GM10266 (cell line): ENCODE results near the gene ACSL6.

ENCODE experiments used
- DNase-seq: peaks from one replicate; pipeline ENCODE4 v3.0.0; 2012; ENCODE audit errors: extremely low spot score
- TF ChIP-seq, protein P1 (sequence below): IDR thresholded peaks from 2 replicates; pipeline ENCODE4 v1.5.1; 2012; ENCODE audit warnings: mild to moderate bottlenecking, low read depth; ENCODE audit not compliant: control insufficient read depth, insufficient read depth; ENCODE audit errors: missing control alignments

ACSL6 gene

DNA sequence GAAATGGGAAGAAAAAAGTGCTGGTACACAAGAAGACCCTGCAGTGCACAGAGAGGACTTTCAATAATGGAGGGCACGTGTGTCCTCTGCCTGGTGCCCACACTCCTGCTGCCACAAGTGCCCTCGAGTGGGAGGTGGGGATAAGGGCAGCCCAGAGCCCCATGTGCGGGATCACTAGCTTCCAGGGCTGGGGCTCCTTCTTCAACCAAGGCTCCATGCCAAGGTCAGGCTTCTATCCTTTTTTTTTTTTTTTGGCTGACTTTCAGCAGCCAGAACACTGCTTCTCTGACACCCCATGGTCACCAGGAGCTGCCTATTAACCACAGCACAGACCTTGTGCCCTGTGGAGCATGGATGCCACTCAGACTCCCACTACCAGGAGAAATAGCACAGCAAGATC lies 7.5 kb downstream of the ACSL6 start:
- TF ChIP-seq, protein P1, sequence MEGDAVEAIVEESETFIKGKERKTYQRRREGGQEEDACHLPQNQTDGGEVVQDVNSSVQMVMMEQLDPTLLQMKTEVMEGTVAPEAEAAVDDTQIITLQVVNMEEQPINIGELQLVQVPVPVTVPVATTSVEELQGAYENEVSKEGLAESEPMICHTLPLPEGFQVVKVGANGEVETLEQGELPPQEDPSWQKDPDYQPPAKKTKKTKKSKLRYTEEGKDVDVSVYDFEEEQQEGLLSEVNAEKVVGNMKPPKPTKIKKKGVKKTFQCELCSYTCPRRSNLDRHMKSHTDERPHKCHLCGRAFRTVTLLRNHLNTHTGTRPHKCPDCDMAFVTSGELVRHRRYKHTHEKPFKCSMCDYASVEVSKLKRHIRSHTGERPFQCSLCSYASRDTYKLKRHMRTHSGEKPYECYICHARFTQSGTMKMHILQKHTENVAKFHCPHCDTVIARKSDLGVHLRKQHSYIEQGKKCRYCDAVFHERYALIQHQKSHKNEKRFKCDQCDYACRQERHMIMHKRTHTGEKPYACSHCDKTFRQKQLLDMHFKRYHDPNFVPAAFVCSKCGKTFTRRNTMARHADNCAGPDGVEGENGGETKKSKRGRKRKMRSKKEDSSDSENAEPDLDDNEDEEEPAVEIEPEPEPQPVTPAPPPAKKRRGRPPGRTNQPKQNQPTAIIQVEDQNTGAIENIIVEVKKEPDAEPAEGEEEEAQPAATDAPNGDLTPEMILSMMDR = no peak
- DNase-seq = no peak

DNA sequence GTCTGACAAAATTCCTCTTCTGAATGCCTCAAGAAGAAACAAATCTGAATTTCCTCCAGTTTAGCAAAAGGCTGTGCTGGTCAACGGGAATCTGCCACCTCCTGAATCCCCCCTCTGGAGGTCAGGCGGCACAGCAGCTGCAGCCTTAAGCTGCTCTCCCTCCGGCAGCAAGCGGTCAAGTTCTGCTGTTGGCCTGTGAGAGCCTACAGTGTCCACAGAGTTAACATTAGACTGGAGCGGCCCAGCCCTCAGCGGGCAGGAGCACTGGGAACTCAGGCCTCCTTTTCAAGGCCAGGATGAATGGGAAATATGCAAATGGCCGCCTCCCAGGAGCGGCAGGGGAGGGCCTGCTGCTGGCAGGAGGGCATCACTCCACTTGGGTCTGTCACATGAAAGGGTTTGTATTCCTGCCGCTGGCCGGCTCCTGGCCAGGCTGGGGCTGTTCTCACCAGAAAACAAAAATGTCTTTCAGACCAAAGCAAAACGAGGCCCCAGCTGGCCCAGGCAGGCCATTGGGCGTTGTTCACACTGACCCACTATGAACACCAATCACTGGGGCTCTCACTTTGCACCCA lies 8.2 kb downstream of the ACSL6 start:
- DNase-seq = no peak
- TF ChIP-seq, protein P1 = no peak

DNA sequence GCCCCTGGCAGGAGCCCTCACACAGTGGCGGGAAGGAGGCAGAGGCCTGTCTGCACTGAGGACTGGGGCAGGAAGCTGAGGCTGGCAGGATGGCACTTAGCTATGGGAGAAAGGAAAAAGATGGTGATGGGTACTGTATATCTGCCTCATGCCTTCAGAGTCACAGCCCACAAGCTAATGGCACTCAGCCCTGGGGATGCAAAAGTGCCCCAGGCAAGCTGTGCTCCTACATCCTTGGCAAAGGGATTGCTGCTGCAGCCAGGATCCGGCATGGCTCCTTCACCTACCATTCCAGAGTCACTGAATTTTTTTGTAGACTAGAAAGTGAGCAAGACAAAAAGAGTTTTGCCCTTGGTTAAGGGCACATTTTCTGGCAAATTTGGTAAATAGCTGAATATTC lies 8.7 kb downstream of the ACSL6 start:
- DNase-seq = no peak
- TF ChIP-seq, protein P1 = no peak

DNA sequence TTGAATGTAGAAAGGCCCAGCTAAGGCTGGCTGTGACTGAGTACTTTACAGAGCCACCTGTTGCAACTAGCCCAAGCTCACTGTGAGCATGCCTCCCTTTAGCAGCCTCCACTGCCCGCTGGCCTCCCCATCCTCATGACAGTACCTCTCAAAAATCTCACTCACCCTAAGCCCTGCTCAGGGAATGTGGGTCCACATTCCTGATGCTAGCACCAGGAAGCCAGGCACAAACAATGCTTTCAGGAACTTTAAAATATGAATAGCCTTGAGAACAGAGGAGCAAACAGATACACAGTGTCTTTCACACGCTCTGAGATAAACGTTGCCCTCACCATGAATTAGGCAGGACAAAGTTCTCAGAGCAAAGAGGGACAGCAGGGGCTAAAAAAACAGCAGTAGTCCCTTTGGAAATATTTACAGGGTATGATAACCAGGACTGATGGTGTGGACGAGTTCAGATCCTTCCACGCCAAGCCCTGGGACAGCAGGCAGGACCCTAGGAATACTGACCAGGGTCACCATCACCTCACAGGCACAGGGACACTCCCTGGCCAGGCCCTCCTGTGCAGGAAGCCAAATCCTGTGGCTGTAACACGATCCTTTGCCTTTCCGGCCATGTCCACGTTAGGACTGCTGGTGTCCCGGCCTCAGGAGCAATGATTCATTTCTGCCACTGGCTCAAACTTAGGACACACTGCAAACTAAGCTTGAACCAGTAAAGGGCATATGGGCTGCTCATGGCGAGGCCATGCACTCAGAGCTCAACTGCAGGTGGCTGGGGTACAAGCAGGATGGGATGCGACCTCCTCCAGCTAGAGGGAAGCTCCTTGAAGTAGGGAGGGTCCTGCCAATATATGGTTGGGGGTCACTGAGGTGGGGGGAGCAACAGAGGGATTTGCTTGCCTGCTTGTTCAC lies 9.6 kb downstream of the ACSL6 start:
- TF ChIP-seq, protein P1 = no peak
- DNase-seq = no peak

- TF ChIP-seq, protein P1 = no peak
- no peak for DNase-seq
Observed at GRCh38 chr5:132000677-132001453, 10.6 kb downstream of the ACSL6 start.

- DNase-seq = no peak
- TF ChIP-seq, protein P1 = no peak
Observed at GRCh38 chr5:132000241-132000490, 11.3 kb downstream of the ACSL6 start.
